H9 (cell line): Measurements from ENCODE around the gene ANP32E. TPM values are rescaled to one million over a fixed set of nuclear protein-coding genes. Genes with fewer than 3 reads are reported as not detected.

Source experiments
- DNase-seq: peaks from one replicate; pipeline ENCODE4 v3.0.0-alpha.2; 2017
- H2AFZ ChIP-seq: one replicate; pipeline ENCODE4 v1.6.1; 2013; ENCODE audit warnings: mild to moderate bottlenecking, low read length, control low read depth, moderate library complexity
- H2AK5ac ChIP-seq: 2 replicates; pipeline ENCODE4 v1.6.1; 2013; ENCODE audit warnings: low read length, control low read depth, mixed read lengths; ENCODE audit not compliant: insufficient read length
- H2BK120ac ChIP-seq: one replicate; pipeline ENCODE4 v1.6.1; 2013; ENCODE audit warnings: low read depth, mild to moderate bottlenecking, low read length, control low read depth, inconsistent platforms; ENCODE audit not compliant: poor library complexity, severe bottlenecking
- H2BK12ac ChIP-seq: 2 replicates; pipeline ENCODE4 v1.6.1; 2013; ENCODE audit warnings: low read length, control low read depth, mixed read lengths, low read depth; ENCODE audit not compliant: insufficient read length
- H2BK15ac ChIP-seq: 2 replicates; pipeline ENCODE4 v1.6.1; 2013; ENCODE audit warnings: low read depth, low read length, control low read depth
- H2BK20ac ChIP-seq: one replicate; pipeline ENCODE4 v1.6.1; 2013; ENCODE audit warnings: low read depth, mild to moderate bottlenecking, low read length, control low read depth, inconsistent platforms; ENCODE audit not compliant: poor library complexity, severe bottlenecking
- H2BK5ac ChIP-seq: 2 replicates; pipeline ENCODE4 v1.6.1; 2013; ENCODE audit warnings: low read length, control low read depth, mixed read lengths; ENCODE audit not compliant: insufficient read length
- H3K14ac ChIP-seq: 2 replicates; pipeline ENCODE4 v1.6.1; 2013; ENCODE audit warnings: low read length, control low read depth; ENCODE audit not compliant: insufficient read depth
- H3K18ac ChIP-seq: 2 replicates; pipeline ENCODE4 v1.6.1; 2013; ENCODE audit warnings: low read depth, mild to moderate bottlenecking, mixed read lengths, low read length, control low read depth; ENCODE audit not compliant: insufficient read length
- H3K23ac ChIP-seq: 2 replicates; pipeline ENCODE4 v1.6.1; 2013; ENCODE audit warnings: low read length, control low read depth, mixed read lengths, low read depth; ENCODE audit not compliant: insufficient read length
- H3K23me2 ChIP-seq: 2 replicates; pipeline ENCODE4 v1.6.1; 2013; ENCODE audit warnings: low read depth, mild to moderate bottlenecking, mixed read lengths, low read length, control low read depth; ENCODE audit not compliant: insufficient read length, poor library complexity, severe bottlenecking
- H3K27ac ChIP-seq: 2 replicates; pipeline ENCODE4 v1.5.1; 2013; ENCODE audit warnings: low read length, control low read depth, mixed read lengths, low read depth; ENCODE audit not compliant: insufficient read length
- H3K27me3 ChIP-seq: 2 replicates; pipeline ENCODE4 v1.6.1; 2013; ENCODE audit warnings: low read length, control low read depth, inconsistent platforms; ENCODE audit not compliant: insufficient read depth
- H3K4ac ChIP-seq: 2 replicates; pipeline ENCODE4 v1.6.1; 2013; ENCODE audit warnings: low read depth, mild to moderate bottlenecking, control low read depth, inconsistent platforms, low read length, moderate library complexity
- H3K4me1 ChIP-seq: 2 replicates; pipeline ENCODE4 v1.6.1; 2013; ENCODE audit warnings: low read length, control low read depth, inconsistent platforms; ENCODE audit not compliant: insufficient read depth
- H3K4me2 ChIP-seq: 2 replicates; pipeline ENCODE4 v1.6.1; 2013; ENCODE audit warnings: low read length, control low read depth, mixed read lengths; ENCODE audit not compliant: insufficient read length, insufficient read depth
- H3K56ac ChIP-seq: 2 replicates; pipeline ENCODE4 v1.6.1; 2013; ENCODE audit warnings: low read depth, mild to moderate bottlenecking, mixed read lengths, low read length, control low read depth; ENCODE audit not compliant: insufficient read length
- H3K79me1 ChIP-seq: 2 replicates; pipeline ENCODE4 v1.6.1; 2013; ENCODE audit warnings: low read depth, mild to moderate bottlenecking, moderate library complexity, low read length, control low read depth, inconsistent platforms; ENCODE audit not compliant: insufficient read depth, poor library complexity, severe bottlenecking
- H3K79me2 ChIP-seq: 2 replicates; pipeline ENCODE4 v1.6.1; 2013; ENCODE audit warnings: low read length, control low read depth, inconsistent platforms; ENCODE audit not compliant: insufficient read depth
- H3K9ac ChIP-seq: 2 replicates; pipeline ENCODE4 v1.6.1; 2013; ENCODE audit warnings: low read length, control low read depth, mixed read lengths; ENCODE audit not compliant: insufficient read length; ENCODE audit errors: extremely low read depth
- H3K9me3 ChIP-seq: one replicate; pipeline ENCODE4 v1.6.1; 2013; ENCODE audit warnings: low read depth, low read length, inconsistent platforms; ENCODE audit not compliant: control insufficient read depth
- H3T11ph ChIP-seq: one replicate; pipeline ENCODE4 v1.6.1; 2013; ENCODE audit warnings: mild to moderate bottlenecking, low read length, control low read depth, inconsistent platforms
- H4K20me1 ChIP-seq: one replicate; pipeline ENCODE4 v1.6.1; 2013; ENCODE audit not compliant: control insufficient read depth, insufficient read length, insufficient read depth
- H4K5ac ChIP-seq: 2 replicates; pipeline ENCODE4 v1.6.1; 2013; ENCODE audit warnings: low read depth, mild to moderate bottlenecking, mixed read lengths, low read length, control low read depth; ENCODE audit not compliant: insufficient read length
- H4K8ac ChIP-seq: replicated peaks from 2 replicates; pipeline ENCODE4 v1.6.1; 2013; ENCODE audit warnings: low read length, control low read depth, mixed read lengths, low read depth; ENCODE audit not compliant: insufficient read length
- H4K91ac ChIP-seq: 2 replicates; pipeline ENCODE4 v1.6.1; 2013; ENCODE audit warnings: low read depth, mild to moderate bottlenecking, moderate library complexity, mixed read lengths, low read length, control low read depth; ENCODE audit not compliant: insufficient read length
- H3K27ac Mint-ChIP-seq, 3 experiments: 2 replicates in 2 of 3; 3 replicates in 1 of 3; pipeline ENCODE4 v1.8.0; 2020 to 2021; ENCODE audit warnings: mixed read lengths in 3 of 3, mild to moderate bottlenecking in 1 of 3, moderate library complexity in 1 of 3
- H3K27me3 Mint-ChIP-seq: 2 replicates; pipeline ENCODE4 v1.8.0; 2021; ENCODE audit warnings: low read depth, mild to moderate bottlenecking, moderate library complexity, mixed read lengths
- H3K36me3 Mint-ChIP-seq, 3 experiments: 2 replicates in 2 of 3; 3 replicates in 1 of 3; pipeline ENCODE4 v1.8.0; 2020 to 2021; ENCODE audit warnings: low read depth in 3 of 3, mixed read lengths in 3 of 3; ENCODE audit not compliant: insufficient read depth in 1 of 3
- H3K4me1 Mint-ChIP-seq, 2 experiments: 2 replicates each; pipeline ENCODE4 v1.8.0; 2020; ENCODE audit warnings: mixed read lengths in 2 of 2
- H3K4me3 Mint-ChIP-seq, 2 experiments: 2 replicates in 1 of 2; 3 replicates in 1 of 2; pipeline ENCODE4 v1.8.0; 2020 to 2021; ENCODE audit warnings: mild to moderate bottlenecking in 2 of 2, mixed read lengths in 2 of 2, moderate library complexity in 1 of 2
- H3K9me3 Mint-ChIP-seq, 2 experiments: 2 replicates in 1 of 2; 3 replicates in 1 of 2; pipeline ENCODE4 v1.8.0; 2020; ENCODE audit warnings: mild to moderate bottlenecking in 2 of 2, mixed read lengths in 2 of 2, moderate library complexity in 1 of 2
- CTCF ChIP-seq: fragments of 200-600 bp; sonication (generic); conservative IDR thresholded peaks from 3 replicates; pipeline ENCODE4 v1.8.0; 2021; ENCODE audit warnings: antibody characterized with exemption, mild to moderate bottlenecking
- WGBS: extraction: QIAGEN DNeasy Blood & Tissue Kit; methylation state at CpG from one replicate; pipeline ENCODE4 v1.1.7; 2013; ENCODE audit warnings: missing lambda C conversion rate, low lambda C conversion rate, mixed read lengths; ENCODE audit not compliant: insufficient read length; ENCODE audit errors: extremely low coverage; 5-methylcytosine and 5-hydroxymethylcytosine counted together
- total RNA-seq: library from RNA; stranded (reverse); gene quantifications from 2 replicates; pipeline ENCODE4 v1.2.1, GENCODE V29; 2021

Gene ANP32E
- total RNA-seq, 1 experiment from 2014 or later, result 106 TPM

- Histone ChIP-seq H2BK5ac (no peak overlapping the region), H3K9me3 (no peaks in the 10 kb centered on the region), H3K23ac (no peak overlapping the region), H3K27ac (peak overlapping the region; percentile 11), H2AFZ (no peak overlapping the region), H3K79me2 (no peaks in the 10 kb centered on the region; the same call in 1 of the 2 replicates), H2BK120ac (peak overlapping the region; percentile 7), H3K4me2 (peak overlapping the region; percentile 79), H3K79me1 (no peaks in the 10 kb centered on the region), H3T11ph (no peak overlapping the region), H3K18ac (peak overlapping the region; percentile 69), H4K8ac (no peak overlapping the region), H4K91ac (no peak overlapping the region), H3K4ac (no peak overlapping the region; the same call in 1 of the 2 replicates), H3K27me3 (no peaks in the 10 kb centered on the region), H3K14ac (peak overlapping the region; percentile 33; the same call in 1 of the 2 replicates), H4K20me1 (no peaks in the 10 kb centered on the region), H4K5ac (no peak overlapping the region), H3K4me1 (peaks cover 8% of the 10 kb centered on the region; the same call in 1 of the 2 replicates), H3K23me2 (peaks cover 41% of the 10 kb centered on the region), H2BK12ac (no peak overlapping the region), H2AK5ac (no peak overlapping the region), H3K56ac (no peak overlapping the region), H2BK15ac (no peak overlapping the region), H3K9ac (peak overlapping the region; percentile 63), H2BK20ac (no peak overlapping the region)
- peaks cover 4 to 9% (median 6%) of the 10 kb centered on the region in 3 experiments; a peak in 5 of 7 replicates for H3K36me3 Mint-ChIP-seq
- H3K9me3 Mint-ChIP-seq, result no peaks in the 10 kb centered on the region; a peak in 1 of 5 replicates
- peak overlapping the region; percentile 99 to 100 (median 99) for H3K27ac Mint-ChIP-seq
- H3K4me3 Mint-ChIP-seq, result peak overlapping the region; percentile 80 to 93
- H3K27me3 Mint-ChIP-seq, result no peaks in the 10 kb centered on the region
- TF ChIP-seq CTCF, result no peak
- no peak for DNase-seq
- no CpG with 5 or more reads among the region's 1 CpG for WGBS
- H3K4me1 Mint-ChIP-seq, result peaks cover 45 to 53% of the 10 kb centered on the region in 2 experiments
Measured at GRCh38 chr1:150256198-150256553, 20.3 kb upstream of the ANP32E start.
